SW480 (cell line): Measurements from ENCODE around the gene CEP290.
"Not testable (repeated sequence)": the region's sequence is repeated elsewhere in the genome, so short reads cannot be mapped to it uniquely, and the experiment has no call there.

ENCODE experiments used
- DNase-seq: peaks from one replicate; pipeline ENCODE4 v3.0.0-alpha.2; 2016; ENCODE audit warnings: low spot score

The CEP290 gene

DNA sequence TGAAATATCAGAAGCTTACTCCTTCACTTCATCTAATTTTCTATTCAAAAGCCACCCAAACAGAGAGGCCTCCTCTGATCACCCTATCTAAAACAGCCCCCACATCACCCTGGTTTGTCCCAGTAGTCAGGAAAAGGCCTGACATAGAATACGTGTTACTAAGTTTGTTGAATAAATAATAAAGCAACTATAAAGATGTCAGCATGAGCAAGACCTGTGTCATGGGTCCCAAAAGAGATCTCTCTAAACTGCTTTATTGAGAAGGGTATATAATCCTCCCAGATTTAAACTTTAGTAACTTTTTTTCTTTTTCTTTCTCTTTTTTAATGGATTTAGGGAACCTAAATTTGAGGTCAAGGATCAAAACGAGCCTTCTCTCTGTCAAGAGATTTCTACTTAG, 85.3 kb downstream of the CEP290 start:
- DNase-seq, result no peak

- peak; percentile 14 for DNase-seq
Measured at GRCh38 chr12:88052686-88053085, 89.2 kb downstream of the CEP290 start.

- no peak for DNase-seq
Measured at GRCh38 chr12:88044035-88044434, 97.9 kb downstream of the CEP290 start.

GRCh38 chr12:88037770-88038169, 104.1 kb downstream of the CEP290 start:
- DNase-seq, result no peak

DNA sequence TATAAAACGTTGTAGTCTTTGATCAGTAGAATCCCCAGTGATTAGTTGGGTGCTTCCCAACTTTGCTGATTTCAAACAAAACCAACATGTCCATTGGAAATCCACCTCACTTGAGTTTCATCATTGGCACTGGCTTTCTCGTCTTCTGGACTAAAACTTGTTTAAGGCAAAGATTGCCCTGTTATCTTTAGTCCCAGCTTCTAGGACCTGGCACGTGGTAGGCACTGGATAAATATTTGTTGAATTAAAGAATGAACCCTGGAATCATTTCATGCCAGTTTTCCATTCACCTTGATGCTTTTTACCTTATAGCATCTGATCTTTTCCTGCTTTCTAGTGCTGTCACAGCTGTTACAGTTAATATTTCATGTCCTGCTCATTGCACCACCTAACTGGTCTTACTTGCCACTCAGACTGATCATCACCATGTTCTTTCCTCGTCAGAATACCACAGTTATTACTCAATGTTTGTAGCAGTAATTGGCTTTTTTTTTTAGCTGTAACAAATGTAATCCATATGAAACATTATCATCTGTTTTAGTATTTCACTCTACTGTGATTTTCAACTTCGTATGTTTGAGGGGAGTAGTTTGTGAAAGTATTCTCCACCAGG, 105.4 kb downstream of the CEP290 start:
- DNase-seq, result peak; percentile 16

DNA sequence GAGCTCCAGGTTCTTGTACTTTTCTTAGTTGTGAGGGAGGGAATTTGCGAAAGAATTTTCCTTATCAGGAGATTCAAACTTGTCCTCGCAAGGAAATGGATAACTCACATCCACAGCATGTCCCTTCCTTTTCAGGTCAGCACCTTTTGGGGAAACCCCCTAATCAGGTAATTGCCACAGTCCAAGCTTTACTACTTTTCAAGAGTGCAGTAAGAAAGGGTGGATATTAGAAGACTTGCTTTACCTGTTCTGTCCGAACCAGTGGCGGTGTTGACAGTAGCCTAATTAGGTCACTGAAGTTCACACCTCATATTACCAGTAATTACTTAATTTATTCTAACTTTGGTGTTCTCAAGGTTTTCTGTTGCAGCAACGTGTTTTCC, 106.0 kb downstream of the CEP290 start:
- DNase-seq, result peak; percentile 5

DNA sequence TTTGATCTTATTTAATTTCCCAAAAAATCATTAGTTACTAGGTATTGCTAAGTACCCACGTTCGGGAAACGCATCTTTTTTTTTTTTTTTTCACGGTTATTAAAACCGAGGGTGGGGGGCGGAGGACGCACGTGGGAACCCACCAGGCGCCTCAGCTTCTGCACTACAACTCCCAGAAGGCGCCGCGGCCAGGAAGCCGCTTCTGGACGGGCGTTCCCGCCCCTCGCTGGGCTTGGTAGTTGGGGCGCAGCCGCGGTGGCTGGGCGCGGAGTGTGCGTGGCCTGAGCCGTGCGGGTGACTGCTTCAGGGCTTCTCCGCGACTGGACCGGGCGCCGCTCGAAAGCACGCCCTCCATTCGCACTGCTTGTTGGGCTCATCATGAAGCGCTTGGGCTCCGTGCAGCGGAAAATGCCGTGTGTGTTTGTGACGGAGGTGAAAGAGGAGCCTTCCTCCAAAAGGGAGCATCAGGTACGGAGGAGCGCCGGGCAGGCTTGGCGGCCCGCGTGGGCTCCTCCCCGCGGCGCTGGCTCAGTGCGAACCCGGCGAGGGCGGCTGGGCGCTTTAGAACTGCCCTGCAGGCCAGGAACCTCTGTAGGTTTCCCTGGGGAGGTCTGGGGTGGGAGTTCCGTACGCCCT, 106.5 kb downstream of the CEP290 start:
- DNase-seq, result peak; percentile 79

DNA sequence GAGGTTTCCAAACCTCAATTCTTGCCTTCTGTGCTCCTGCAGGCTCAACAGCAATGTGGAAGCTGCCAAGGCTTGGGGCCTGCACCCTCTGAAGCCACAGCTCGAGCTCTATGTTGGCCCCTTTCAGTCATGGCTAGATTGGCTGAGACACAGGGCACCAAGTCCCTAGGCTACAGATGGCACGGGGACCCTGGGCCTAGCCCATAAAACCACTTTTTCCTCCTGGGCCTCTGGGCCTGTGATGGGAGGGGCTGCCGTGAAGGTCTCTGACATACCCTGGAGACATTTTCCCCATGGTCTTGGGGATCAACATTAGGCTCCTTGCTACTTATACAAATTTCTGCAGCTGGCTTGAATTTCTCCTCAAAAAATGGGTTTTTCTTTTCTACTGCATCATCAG, 110.7 kb downstream of the CEP290 start:
- not testable (repeated sequence) for DNase-seq

GRCh38 chr12:88029093-88029665, 112.7 kb downstream of the CEP290 start, which contains the start of gene C12orf50:
Gene C12orf50, minus strand, starts transcription at chr12:88029401. Its CDS starts 2,439 bp downstream, at chr12:88026962.
- DNase-seq, result no peak

GRCh38 chr12:88026196-88026595, 115.7 kb downstream of the CEP290 start:
- DNase-seq, result no peak

GRCh38 chr12:88017964-88018363, 123.9 kb downstream of the CEP290 start:
- DNase-seq, result no peak

DNA sequence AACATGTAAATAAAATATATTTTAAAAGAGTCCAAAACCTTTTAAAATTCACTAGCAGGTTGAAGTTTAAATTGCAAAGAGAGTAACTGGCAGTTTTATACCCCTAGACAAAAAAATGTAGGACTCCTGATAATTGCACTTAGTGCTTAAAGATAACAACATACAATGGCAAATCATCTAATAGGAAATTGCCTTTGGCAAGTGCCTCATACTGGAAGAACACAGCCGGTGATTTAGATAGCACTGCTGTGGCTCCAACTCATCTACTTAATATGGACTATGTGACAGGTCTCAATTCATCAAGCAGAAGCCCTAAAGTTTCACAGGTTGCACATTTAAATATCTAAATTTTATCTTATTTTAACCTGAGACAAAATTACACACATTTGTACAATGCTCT, 126.1 kb downstream of the CEP290 start:
- DNase-seq, result no peak

DNA sequence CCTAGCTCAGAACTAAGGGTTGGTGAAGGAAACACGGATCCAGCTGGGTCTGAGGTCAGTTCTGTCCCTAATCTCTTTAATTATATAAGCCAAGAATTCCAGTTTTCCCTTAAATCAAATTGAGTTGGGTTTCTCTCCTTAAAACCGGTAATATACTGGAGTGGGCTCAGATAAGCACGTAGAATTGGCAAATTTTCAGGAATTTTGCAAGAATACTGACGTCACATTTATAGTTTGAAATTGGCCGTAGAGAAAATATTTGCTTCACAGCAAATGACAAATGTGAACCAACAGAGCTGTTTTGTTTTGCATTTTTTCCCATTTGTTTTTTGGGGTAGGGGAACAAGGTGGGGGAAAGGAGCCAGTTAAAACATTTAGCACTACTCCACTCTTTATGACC, 130.1 kb downstream of the CEP290 start:
- DNase-seq, result no peak

GRCh38 chr12:88006351-88006750, 135.5 kb downstream of the CEP290 start:
- DNase-seq, result no peak

GRCh38 chr12:88001327-88001726, 140.6 kb downstream of the CEP290 start:
- DNase-seq, result no peak
